ENCODE data around the gene POF1B. TPM values are rescaled to one million over a fixed set of nuclear protein-coding genes. Genes with fewer than 3 reads are reported as not detected.

The POF1B gene
- total RNA-seq, 4 donors from 2014 or later = 0.11 to 0.51 (median 0.51) TPM; not detected in 1

DNA sequence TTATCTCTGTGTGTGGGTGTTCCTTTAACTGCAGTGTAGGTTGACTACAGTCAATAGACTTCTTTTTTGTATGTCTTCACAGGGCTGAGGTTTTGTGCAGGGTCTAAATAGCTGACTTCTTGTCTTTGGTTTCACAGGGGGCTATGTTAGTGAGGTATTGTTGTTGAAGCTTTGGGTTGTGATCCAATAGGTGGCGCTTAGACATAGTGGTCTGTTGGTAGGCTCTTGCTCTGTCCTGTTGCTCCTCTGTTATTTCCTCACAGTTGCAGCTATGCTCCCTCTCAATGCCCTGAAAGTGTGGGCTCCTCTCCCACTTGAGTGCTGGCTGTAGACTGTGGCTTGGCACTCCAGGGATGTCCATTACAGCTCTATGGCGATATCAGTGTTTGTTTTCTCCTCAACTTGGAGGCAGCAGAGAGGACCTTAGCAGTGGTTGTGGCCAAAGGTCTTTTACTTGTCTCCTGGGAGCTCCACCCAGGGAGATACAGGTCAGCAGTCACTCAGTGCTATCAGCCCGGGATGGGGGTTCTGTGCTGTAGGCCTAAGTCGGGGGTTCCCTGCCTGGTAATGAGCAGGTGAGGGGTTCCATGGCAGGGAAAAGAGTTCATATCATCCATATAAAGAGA lies 14.0 kb downstream of the POF1B start:
- no peak for ATAC-seq
- in situ Hi-C loops (cut with MboI; ENCODE audit: low sequenced_read_pairs in 4 of 4) = no loop called here

DNA sequence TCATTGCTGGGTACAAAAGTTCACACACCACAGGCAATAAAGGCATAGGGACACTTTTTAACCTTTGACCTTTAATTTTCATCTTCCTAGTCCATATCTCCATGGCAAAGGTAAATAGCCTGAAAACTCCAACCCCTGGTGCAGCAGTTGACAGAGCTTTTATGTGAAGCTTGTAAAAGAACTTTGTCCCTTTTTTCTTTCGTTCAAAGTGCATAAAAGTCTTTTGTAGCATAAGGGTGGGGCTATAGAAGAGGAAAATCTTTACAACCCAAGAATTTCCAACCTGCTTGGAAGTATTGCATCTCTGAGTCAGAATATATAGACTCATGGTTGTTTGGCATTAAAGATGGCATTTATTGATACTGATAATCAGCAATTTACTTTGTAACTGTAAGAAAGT lies 20.4 kb downstream of the POF1B start:
- TF ChIP-seq, protein P1, sequence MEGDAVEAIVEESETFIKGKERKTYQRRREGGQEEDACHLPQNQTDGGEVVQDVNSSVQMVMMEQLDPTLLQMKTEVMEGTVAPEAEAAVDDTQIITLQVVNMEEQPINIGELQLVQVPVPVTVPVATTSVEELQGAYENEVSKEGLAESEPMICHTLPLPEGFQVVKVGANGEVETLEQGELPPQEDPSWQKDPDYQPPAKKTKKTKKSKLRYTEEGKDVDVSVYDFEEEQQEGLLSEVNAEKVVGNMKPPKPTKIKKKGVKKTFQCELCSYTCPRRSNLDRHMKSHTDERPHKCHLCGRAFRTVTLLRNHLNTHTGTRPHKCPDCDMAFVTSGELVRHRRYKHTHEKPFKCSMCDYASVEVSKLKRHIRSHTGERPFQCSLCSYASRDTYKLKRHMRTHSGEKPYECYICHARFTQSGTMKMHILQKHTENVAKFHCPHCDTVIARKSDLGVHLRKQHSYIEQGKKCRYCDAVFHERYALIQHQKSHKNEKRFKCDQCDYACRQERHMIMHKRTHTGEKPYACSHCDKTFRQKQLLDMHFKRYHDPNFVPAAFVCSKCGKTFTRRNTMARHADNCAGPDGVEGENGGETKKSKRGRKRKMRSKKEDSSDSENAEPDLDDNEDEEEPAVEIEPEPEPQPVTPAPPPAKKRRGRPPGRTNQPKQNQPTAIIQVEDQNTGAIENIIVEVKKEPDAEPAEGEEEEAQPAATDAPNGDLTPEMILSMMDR (IDR thresholded peaks at IDR 0.05 in 4 of 5, conservative IDR thresholded peaks at IDR 0.05 in 1 of 5) = no peak
- no peak for TF ChIP-seq POLR2A (IDR thresholded peaks at IDR 0.05)
- Histone ChIP-seq H3K36me3 (no peaks in the 10 kb centered on the region), H3K9me3 (no peaks in the 10 kb centered on the region), H3K27ac (no peak overlapping the region), H3K4me3 (no peak overlapping the region), H3K4me1 (no peaks in the 10 kb centered on the region), H3K27me3 (no peaks in the 10 kb centered on the region)
- ATAC-seq (no peak), DNase-seq (no peak)
- in situ Hi-C loops (cut with MboI; ENCODE audit: low sequenced_read_pairs in 4 of 4) = no loop called here
- intact Hi-C loops (cut with DNase I; ENCODE audit: low total_unique reads) = no loop called here

More for the DNA sequence above, 14.0 kb downstream of the POF1B start:
- TF ChIP-seq, protein P1 (IDR thresholded peaks at IDR 0.05 in 4 of 5, conservative IDR thresholded peaks at IDR 0.05 in 1 of 5) = no peak
- no peak for TF ChIP-seq POLR2A (IDR thresholded peaks at IDR 0.05)
- no peaks in the 10 kb centered on the region for H3K4me1 ChIP-seq
- H3K27me3 ChIP-seq = peaks cover 0 to 2% (median 0%) of the 10 kb centered on the region in 3 donors
- H3K27ac ChIP-seq = no peak overlapping the region
- H3K36me3 ChIP-seq = no peaks in the 10 kb centered on the region
- H3K9me3 ChIP-seq = peaks cover 0 to 4% (median 0%) of the 10 kb centered on the region in 3 donors
- no peak overlapping the region for H3K4me3 ChIP-seq
- DNase-seq = no peak
- intact Hi-C loops (cut with DNase I; ENCODE audit: low total_unique reads) = no loop called here

DNA sequence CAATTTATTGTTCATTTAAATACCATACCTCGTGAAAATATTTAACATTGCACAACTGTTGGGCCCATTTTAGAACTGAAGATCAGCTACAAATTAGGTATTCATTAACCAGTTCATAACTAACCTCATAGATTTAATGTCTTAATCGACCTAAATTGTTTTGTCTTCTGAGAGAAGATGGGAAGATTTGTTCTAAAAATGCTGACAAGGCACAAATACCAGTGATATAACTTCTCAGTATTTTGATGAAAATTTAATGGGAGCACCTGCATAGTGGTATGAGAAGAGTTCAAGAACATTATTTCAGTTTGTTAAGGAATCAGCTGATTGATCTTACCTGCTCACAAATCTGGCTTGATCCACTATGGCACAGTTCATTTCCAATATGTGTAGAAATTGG lies 33.9 kb downstream of the POF1B start:
- no peaks in the 10 kb centered on the region for H3K9me3 ChIP-seq
- no peaks in the 10 kb centered on the region for H3K27me3 ChIP-seq
- H3K27ac ChIP-seq = no peak overlapping the region
- TF ChIP-seq, protein P1 (IDR thresholded peaks at IDR 0.05 in 4 of 5, conservative IDR thresholded peaks at IDR 0.05 in 1 of 5) = no peak
- H3K4me3 ChIP-seq = no peak overlapping the region
- H3K36me3 ChIP-seq = no peaks in the 10 kb centered on the region
- intact Hi-C loops (cut with DNase I; ENCODE audit: low total_unique reads) (no loop called here), in situ Hi-C loops (cut with MboI; ENCODE audit: low sequenced_read_pairs in 4 of 4) (no loop called here)
- ATAC-seq = no peak
- no peak for DNase-seq
- H3K4me1 ChIP-seq = no peaks in the 10 kb centered on the region

DNA sequence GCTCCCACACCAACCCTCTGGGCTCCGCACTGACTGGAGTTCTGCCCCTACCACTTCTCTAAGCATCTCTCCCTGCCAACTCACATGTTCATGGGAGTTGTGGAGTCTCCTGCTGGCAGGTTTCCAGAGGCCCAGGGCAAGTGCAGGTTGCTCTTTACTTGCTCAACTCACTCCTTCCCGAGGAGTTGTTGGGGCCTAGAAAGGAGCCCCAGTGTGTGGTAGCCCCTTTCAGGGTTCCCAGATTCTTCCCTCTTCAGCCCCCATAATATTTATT lies 52.5 kb downstream of the POF1B start:
- DNase-seq = no peak
- intact Hi-C loops (cut with DNase I; ENCODE audit: low total_unique reads) = no loop called here
- Histone ChIP-seq H3K27me3 (no peaks in the 10 kb centered on the region), H3K27ac (no peak overlapping the region), H3K36me3 (no peaks in the 10 kb centered on the region), H3K4me3 (no peak overlapping the region), H3K4me1 (no peaks in the 10 kb centered on the region), H3K9me3 (no peaks in the 10 kb centered on the region)
- ATAC-seq = no peak
- in situ Hi-C loops (cut with MboI; ENCODE audit: low sequenced_read_pairs in 4 of 4) = no loop called here
- no peak for TF ChIP-seq POLR2A (IDR thresholded peaks at IDR 0.05)
- TF ChIP-seq, protein P1 (IDR thresholded peaks at IDR 0.05 in 4 of 5, conservative IDR thresholded peaks at IDR 0.05 in 1 of 5) = no peak
